Calu3 (cell line): ENCODE data around the gene MYH14. TPM values are rescaled to one million over a fixed set of nuclear protein-coding genes. Genes with fewer than 3 reads are reported as not detected.

Experiments
- BruUV-seq: library from RNA; stranded (reverse); fragments of 400-500 nt; replicated peaks from 2 replicates; lab custom pipeline; 2021; lab: Mats Ljungman, UMichigan
- CTCF ChIA-PET: fragments of 300-600 bp; sonication (Branson Sonifier 250); formaldehyde crosslinking; loops from one replicate; lab custom pipeline; 2022; ENCODE audit warnings: antibody characterized with exemption; lab: Charles Lee
- DNase-seq: peaks from one replicate; pipeline ENCODE4 v3.0.0; 2022
- H3K27ac Mint-ChIP-seq: one replicate; pipeline ENCODE4 v1.8.0; 2022; ENCODE audit warnings: mixed read lengths; ENCODE audit not compliant: unreplicated experiment
- H3K27me3 Mint-ChIP-seq: one replicate; pipeline ENCODE4 v1.8.0; 2022; ENCODE audit warnings: mixed read lengths; ENCODE audit not compliant: unreplicated experiment
- H3K36me3 Mint-ChIP-seq: one replicate; pipeline ENCODE4 v1.8.0; 2022; ENCODE audit warnings: mild to moderate bottlenecking, moderate library complexity, mixed read lengths; ENCODE audit not compliant: insufficient read depth, unreplicated experiment
- H3K4me1 Mint-ChIP-seq: one replicate; pipeline ENCODE4 v1.8.0; 2022; ENCODE audit warnings: mild to moderate bottlenecking, low read depth, mixed read lengths; ENCODE audit not compliant: unreplicated experiment
- H3K4me3 Mint-ChIP-seq: one replicate; pipeline ENCODE4 v1.8.0; 2022; ENCODE audit warnings: mild to moderate bottlenecking, low read depth, moderate library complexity, mixed read lengths; ENCODE audit not compliant: unreplicated experiment
- H3K9me3 Mint-ChIP-seq: one replicate; pipeline ENCODE4 v1.8.0; 2022; ENCODE audit warnings: low read depth, mixed read lengths; ENCODE audit not compliant: unreplicated experiment
- CTCF ChIP-seq: fragments of 200-600 bp; IDR thresholded peaks from one replicate; pipeline ENCODE4 v1.8.0; 2022; ENCODE audit warnings: antibody characterized with exemption; ENCODE audit not compliant: unreplicated experiment
- intact Hi-C: fragments of 100-400 bp; cut with micrococcal nuclease; formaldehyde crosslinking; loops from one replicate; pipeline ENCODE4 v1.10.0; 2022; ENCODE audit not compliant: unreplicated experiment
- total RNA-seq: library from RNA; stranded (reverse); gene quantifications from 2 replicates; pipeline ENCODE4 v1.2.3, GENCODE V29; 2022

Gene MYH14
- total RNA-seq, 1 experiment from 2014 or later, result 255 TPM

GRCh38 chr19:50197348-50197747 lies 6.1 kb upstream of the MYH14 start:
- H3K27me3 Mint-ChIP-seq, result peaks cover 41% of the 10 kb centered on the region
- H3K36me3 Mint-ChIP-seq, result no peaks in the 10 kb centered on the region
- intact Hi-C loops, result no loop called here
- no peak overlapping the region for H3K27ac Mint-ChIP-seq
- CTCF ChIA-PET, result no interaction called here
- H3K4me3 Mint-ChIP-seq, result no peak overlapping the region
- peaks cover 27% of the 10 kb centered on the region for H3K4me1 Mint-ChIP-seq
- BruUV-seq, result no TSS peak
- H3K9me3 Mint-ChIP-seq, result peaks cover 5% of the 10 kb centered on the region
- DNase-seq, result no peak
- TF ChIP-seq CTCF, result no peak

GRCh38 chr19:50198431-50199258 lies 4.8 kb upstream of the MYH14 start:
- no peak for TF ChIP-seq CTCF
- BruUV-seq, result no TSS peak
- CTCF ChIA-PET, result interaction anchor here (0.6 to 1.6 kb wide), 3 partner anchors 16 to 41 kb away, joined by 5 to 6 read pairs (median 6); no protein-coding TSS in a partner anchor
- no peak for DNase-seq
- peaks cover 5% of the 10 kb centered on the region for H3K9me3 Mint-ChIP-seq
- H3K4me1 Mint-ChIP-seq, result peaks cover 28% of the 10 kb centered on the region
- intact Hi-C loops, result no loop called here
- H3K4me3 Mint-ChIP-seq, result no peak overlapping the region
- peaks cover 7% of the 10 kb centered on the region for H3K36me3 Mint-ChIP-seq
- H3K27ac Mint-ChIP-seq, result no peak overlapping the region
- H3K27me3 Mint-ChIP-seq, result peaks cover 28% of the 10 kb centered on the region

- Mint-ChIP-seq H3K27me3 (peaks cover 28% of the 10 kb centered on the region), H3K36me3 (peaks cover 12% of the 10 kb centered on the region), H3K9me3 (peaks cover 5% of the 10 kb centered on the region), H3K4me3 (no peak overlapping the region), H3K27ac (no peak overlapping the region), H3K4me1 (peaks cover 29% of the 10 kb centered on the region)
- no peak for DNase-seq
- intact Hi-C loops, result no loop called here
- CTCF ChIA-PET, result interaction anchor here (0.6 to 1.6 kb wide), 2 partner anchors 16 to 41 kb away, joined by 6 read pairs; no protein-coding TSS in a partner anchor
- BruUV-seq, result no TSS peak
- TF ChIP-seq CTCF, result no peak
Measured at GRCh38 chr19:50199259-50199555, 4.2 kb upstream of the MYH14 start.

GRCh38 chr19:50202386-50202785 lies 1.0 kb upstream of the MYH14 start:
- Mint-ChIP-seq H3K27ac (peak overlapping the region; percentile 10), H3K4me3 (peak overlapping the region; percentile 33), H3K27me3 (peaks cover 3% of the 10 kb centered on the region), H3K9me3 (no peaks in the 10 kb centered on the region), H3K4me1 (peaks cover 53% of the 10 kb centered on the region), H3K36me3 (peaks cover 44% of the 10 kb centered on the region)
- TF ChIP-seq CTCF, result no peak
- intact Hi-C loops, result loop anchor here (2.0 kb wide), 1 partner anchor 14 kb away; no protein-coding TSS in a partner anchor
- DNase-seq, result no peak
- CTCF ChIA-PET, result interaction anchor here (0.5 to 1.5 kb wide), 4 partner anchors 12 to 123 kb away, joined by 3 to 15 read pairs (median 5); no protein-coding TSS in a partner anchor
- BruUV-seq, result no TSS peak
